IPS-11a (cell line): Measurements from ENCODE around the gene NANOG.
"Not testable (repeated sequence)": the region's sequence is repeated elsewhere in the genome, so short reads cannot be mapped to it uniquely, and the experiment has no call there.

Experiments used
- H3K4me3 ChIP-seq: one replicate; pipeline ENCODE4 v1.5.1; 2013; ENCODE audit warnings: low read depth, low read length, control low read depth

Gene NANOG

GRCh38 chr12:7801460-7801859, 12.3 kb downstream of the NANOG start:
- H3K4me3 ChIP-seq = no peak overlapping the region

DNA sequence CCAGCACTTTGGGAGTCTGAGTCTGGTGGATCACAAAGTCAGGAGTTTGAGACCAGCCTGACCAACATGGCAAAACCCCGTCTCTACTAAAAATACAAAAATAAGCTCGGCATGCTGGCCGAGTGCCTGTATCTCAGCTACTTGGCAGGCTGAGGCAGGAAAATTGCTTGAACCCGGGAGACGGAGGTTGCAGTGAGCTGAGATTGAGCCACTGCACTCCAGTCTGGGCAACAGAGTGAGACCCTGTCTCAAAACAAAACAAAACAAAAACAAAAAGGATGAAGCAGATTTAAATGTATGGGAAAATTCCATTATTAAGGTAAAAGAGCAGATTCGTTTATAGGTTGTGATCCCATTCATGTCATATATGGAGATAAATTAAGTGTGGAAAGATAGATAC, 17.1 kb downstream of the NANOG start:
- H3K4me3 ChIP-seq = not testable (repeated sequence)

- no peak overlapping the region for H3K4me3 ChIP-seq
These were observed 17.8 kb downstream of the NANOG start for GRCh38 chr12:7806863-7807487.

GRCh38 chr12:7825754-7826153, 36.6 kb downstream of the NANOG start:
- not testable (repeated sequence) for H3K4me3 ChIP-seq

DNA sequence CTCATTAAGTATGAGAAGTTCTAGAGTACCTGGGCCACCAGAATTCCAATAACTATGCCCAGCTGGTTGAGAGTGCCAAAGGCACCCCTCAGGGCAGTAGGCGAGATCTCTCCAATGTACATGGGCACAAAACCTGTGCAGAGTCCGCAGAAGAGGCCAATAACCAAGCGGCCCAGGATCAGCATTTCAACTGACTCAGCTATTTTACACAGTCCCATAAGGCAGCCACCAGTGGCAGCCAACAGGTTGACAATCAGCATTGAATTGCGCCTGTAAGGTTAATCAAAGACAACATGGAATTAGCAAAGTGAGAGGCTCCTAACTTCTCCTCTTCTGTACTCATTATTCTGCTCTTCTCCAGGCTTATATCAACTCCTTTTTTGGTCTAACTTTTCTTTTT, 40.5 kb downstream of the NANOG start:
- not testable (repeated sequence) for H3K4me3 ChIP-seq

- H3K4me3 ChIP-seq = no peak overlapping the region
These were observed 43.0 kb downstream of the NANOG start for GRCh38 chr12:7832059-7832696.

GRCh38 chr12:7833201-7833600, 44.0 kb downstream of the NANOG start:
- not testable (repeated sequence) for H3K4me3 ChIP-seq

DNA sequence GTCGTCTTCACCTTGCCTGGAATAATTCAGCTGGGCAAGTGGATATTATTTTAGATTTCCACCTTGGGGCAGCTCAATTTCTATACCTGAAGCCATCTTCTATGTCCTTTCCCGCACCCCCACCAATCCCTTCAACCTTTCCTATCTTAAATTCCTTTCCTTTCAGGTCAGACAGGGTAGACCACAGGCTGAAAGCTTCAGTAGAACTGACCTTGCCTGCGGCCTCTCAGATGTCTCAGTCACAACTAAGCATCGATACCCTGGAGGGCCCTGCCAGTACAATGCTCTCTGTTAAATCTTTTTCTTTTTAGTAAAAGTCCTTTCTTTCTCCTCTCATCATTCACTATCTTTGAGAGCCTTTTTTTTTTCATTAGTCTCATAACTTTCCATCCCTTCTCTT, 44.6 kb downstream of the NANOG start:
- no peak overlapping the region for H3K4me3 ChIP-seq

DNA sequence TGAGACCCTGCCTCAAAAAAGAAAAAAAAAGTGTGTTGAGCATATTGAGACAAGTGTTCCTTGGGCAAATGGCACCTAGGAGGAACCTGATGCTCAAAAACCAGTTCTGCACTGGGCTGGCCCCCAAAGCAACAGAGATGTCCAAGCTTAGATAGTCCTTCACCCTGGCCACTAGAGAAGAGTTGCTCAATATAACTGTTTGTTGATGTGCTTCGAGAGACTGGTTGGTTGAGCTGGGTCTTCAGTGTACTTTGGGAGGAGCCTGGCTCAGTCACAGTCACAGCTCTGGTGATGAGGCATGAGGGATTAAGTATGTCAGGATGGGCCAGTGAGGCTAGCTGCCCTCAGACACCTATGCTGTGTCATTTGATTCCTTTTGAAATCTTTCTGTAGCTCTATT, 45.5 kb downstream of the NANOG start:
- H3K4me3 ChIP-seq = no peak overlapping the region

GRCh38 chr12:7835116-7835515, 45.9 kb downstream of the NANOG start:
- no peak overlapping the region for H3K4me3 ChIP-seq

GRCh38 chr12:7835766-7836165, 46.6 kb downstream of the NANOG start:
- H3K4me3 ChIP-seq = no peak overlapping the region

GRCh38 chr12:7837366-7837765, 48.2 kb downstream of the NANOG start:
- no peak overlapping the region for H3K4me3 ChIP-seq

DNA sequence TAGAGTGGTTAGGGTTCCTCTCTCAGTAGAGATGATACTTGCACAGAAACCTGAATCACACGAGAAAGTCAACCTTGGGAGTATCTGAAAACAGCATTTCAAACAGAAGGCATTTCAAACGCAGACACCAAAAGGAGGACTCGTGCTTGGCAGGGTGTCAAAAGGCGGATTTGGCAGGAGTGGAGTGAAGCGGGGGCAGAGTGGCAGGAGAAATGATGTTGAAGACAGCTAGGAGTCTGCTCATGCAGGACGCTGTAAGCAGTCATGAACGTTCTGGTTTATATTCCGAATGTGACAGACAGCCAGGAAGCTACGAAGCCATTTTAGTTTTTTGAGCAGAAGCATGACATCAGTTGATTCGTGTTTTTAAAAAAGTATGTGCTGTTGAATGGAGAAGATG, 50.0 kb downstream of the NANOG start:
- H3K4me3 ChIP-seq = not testable (repeated sequence)

DNA sequence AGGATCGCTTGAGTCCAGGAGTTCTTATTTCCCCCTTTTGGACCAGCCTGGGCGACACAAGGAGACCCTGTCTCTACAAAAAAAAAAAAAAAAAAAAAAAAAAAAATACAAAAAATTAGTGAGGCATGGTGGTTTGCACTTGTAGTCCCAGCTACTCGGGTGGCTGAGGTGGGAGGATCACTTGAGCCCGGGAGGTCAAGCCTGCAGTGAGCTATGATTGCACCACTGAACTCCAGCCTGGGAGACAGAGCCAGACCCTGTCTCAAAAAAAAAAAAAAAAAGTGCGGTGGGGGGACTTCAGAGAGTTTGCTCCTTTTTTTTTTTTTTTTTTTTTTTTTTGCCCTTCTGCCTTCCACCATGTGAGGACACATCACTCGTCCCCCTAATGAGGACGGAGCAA, 50.6 kb downstream of the NANOG start:
- not testable (repeated sequence) for H3K4me3 ChIP-seq

DNA sequence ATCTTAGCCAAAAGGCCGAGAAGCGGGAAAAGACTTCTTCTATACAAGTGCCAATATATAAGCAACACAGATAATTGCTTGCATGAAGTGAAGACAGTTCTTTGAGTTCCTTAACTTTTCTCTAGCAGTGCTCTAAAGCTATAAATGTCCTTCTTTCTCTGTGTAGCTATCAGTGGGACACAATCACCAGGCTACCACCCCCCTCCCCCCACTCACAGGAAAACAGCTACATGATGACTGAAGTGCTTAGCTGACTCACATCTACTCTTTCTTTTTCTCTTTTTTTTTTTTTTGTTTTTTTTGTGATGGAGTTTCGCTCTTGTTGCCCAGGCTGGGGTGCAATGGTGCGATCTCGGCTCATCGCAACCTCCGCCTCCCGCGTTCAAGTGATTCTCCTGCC, 53.2 kb downstream of the NANOG start:
- H3K4me3 ChIP-seq = not testable (repeated sequence)

DNA sequence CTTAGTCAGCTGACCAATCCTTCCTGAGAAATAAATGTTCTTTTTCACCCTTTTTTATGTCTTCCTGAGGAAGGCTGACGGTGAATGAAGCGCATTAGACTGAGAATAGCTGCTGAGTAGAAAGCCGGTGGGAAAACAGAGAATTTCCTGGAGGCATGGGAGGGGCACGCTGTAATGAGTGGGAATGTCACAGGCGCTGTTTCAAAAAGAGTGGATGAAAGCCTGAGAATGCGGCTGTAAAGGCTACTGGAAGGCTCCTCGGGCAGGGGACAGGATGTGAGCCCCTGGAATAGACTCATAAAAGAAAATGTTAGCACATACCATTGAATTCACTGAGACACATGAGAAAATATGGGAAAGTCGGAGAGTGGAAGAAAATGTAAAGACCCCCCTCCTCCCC, 53.9 kb downstream of the NANOG start:
- not testable (repeated sequence) for H3K4me3 ChIP-seq

DNA sequence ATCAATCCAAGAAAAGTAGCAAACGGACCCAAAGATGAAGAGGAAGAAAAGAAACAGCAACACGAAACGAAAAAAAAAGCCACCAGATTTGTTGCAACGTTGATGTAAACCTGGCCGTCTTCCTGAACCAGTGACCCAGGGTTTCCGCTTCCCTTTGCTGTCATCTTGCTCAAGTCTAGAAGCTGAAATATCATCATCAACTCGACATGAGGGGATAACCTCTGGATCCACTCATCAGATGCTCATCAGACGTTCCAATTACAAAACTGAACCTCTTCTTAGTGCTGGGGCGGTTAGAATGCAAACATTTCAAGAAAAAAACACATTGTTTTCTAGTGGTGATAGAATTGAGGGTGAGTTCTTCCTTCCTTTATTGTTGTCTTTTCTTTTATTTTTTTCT, 54.4 kb downstream of the NANOG start:
- H3K4me3 ChIP-seq = not testable (repeated sequence)

GRCh38 chr12:7844116-7844515, 54.9 kb downstream of the NANOG start:
- H3K4me3 ChIP-seq = no peak overlapping the region

GRCh38 chr12:7847226-7848097, 58.3 kb downstream of the NANOG start:
- H3K4me3 ChIP-seq = not testable (repeated sequence)

DNA sequence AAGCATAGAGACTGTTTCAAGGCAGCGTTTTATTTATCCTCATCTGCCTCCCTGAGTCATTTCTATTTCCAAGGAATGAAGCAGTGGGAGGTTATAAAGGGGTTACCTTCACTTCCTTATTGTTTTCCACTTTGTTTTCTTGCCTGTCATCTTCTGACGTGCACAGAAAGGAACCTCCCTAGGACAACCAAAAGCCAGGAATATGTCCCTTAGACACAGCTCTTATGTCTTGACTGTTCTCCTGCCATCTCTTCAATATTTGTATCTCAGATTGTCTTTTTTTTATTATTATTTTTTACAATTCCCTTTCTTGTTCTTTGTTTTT, 58.9 kb downstream of the NANOG start:
- H3K4me3 ChIP-seq = not testable (repeated sequence)
